GM19099 (cell line): ENCODE measurements around the gene SMARCA4.

Experiments
- POLR2A ChIP-seq: IDR thresholded peaks from 3 replicates; pipeline ENCODE4 v1.6.1; 2011; ENCODE audit warnings: low read depth; ENCODE audit not compliant: insufficient read length; ENCODE audit errors: extremely low read depth

The SMARCA4 gene

DNA sequence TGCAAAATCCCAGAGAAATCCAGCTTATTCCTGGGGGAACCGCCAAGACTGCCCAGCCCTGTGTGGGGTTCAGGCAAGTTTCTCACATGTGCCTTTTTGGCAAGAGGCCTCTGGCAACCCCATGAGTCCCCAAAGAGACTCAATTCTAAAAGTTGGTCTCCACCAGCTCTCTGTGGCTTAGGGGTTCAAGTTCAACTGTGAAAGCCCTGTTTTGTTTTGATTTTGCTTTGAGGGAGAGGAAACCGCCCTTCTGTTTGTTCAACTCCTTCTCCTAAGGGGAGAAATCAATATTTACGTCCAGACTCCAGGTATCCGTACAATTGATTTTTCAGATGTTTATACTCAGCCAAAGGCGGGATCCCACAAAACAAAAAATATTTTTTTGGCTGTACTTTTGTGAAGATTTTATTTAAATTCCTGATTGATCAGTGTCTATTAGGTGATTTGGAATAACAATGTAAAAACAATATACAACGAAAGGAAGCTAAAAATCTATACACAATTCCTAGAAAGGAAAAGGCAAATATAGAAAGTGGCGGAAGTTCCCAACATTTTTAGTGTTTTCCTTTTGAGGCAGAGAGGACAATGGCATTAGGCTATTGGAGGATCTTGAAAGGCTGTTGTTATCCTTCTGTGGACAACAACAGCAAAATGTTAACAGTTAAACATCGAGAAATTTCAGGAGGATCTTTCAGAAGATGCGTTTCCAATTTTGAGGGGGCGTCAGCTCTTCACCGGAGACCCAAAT lies 127.8 kb downstream of the SMARCA4 start:
- no peak for TF ChIP-seq POLR2A

- peak; percentile 96 for TF ChIP-seq POLR2A
Observed at GRCh38 chr19:11089254-11090013, 128.6 kb downstream of the SMARCA4 start, which contains the start of gene LDLR. Gene LDLR, plus strand, starts transcription at chr19:11089463. Its CDS starts 86 bp downstream, at chr19:11089549.

GRCh38 chr19:11090264-11090996 lies 129.6 kb downstream of the SMARCA4 start:
- peak; percentile 90 for TF ChIP-seq POLR2A

DNA sequence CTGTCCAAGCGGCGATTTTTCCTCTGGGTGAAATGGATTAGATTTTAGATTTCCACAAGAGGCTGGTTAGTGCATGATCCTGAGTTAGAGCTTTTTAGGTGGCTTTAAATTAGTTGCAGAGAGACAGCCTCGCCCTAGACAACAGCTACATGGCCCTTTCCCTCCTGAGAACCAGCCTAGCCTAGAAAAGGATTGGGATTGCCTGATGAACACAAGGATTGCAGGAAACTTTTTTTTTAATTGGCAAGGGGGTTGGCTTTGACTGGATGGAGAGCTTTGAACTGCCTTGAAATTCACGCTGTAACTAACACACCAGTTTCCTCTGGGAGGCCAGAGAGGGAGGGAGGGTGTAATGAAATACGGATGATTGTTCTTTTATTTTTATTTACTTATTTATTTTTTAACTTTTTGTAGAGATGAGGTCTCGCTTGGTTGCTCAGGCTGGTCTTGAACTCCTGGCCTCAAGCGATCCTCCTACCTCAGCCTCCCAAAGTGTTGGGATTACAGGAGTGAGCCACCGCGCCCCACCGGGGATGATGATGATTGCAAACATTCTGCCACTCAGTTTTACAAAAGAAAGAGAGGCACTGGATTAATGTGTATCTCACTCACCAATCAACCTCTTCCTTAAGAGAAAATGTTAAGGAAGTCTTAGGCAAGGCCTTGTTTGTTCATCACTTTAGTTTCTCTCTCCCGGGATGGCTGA lies 130.3 kb downstream of the SMARCA4 start:
- no peak for TF ChIP-seq POLR2A

DNA sequence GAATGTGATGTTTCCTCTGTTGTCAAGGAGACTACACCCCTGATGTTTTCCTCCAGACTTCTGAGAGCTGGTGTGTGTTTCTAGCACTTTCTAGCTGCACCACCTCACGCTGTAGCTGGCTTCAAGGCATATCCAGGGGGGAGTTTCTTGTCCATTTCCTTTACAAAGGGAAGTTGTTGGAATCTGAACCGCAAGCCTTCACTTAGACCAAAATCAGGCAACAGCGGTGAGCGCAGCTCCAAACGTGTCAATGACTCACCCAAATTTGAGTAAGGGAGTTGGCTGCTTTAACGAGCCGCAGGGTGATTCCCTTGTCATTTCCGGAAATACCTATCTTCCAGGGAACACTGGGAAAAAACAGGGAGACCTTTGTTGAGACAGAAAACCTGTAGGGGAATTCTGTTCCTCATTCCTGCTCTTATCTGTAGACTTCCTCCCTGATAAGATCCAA lies 130.9 kb downstream of the SMARCA4 start:
- TF ChIP-seq POLR2A: no peak

- TF ChIP-seq POLR2A: no peak
Observed at GRCh38 chr19:11092181-11092538, 131.3 kb downstream of the SMARCA4 start.

GRCh38 chr19:11093689-11094238 lies 132.9 kb downstream of the SMARCA4 start:
- no peak for TF ChIP-seq POLR2A

- TF ChIP-seq POLR2A: no peak
Observed at GRCh38 chr19:11094520-11094894, 133.7 kb downstream of the SMARCA4 start.

GRCh38 chr19:11096210-11096841 lies 135.5 kb downstream of the SMARCA4 start:
- no peak for TF ChIP-seq POLR2A

- TF ChIP-seq POLR2A: no peak
Observed at GRCh38 chr19:11098327-11098726, 137.5 kb downstream of the SMARCA4 start.

DNA sequence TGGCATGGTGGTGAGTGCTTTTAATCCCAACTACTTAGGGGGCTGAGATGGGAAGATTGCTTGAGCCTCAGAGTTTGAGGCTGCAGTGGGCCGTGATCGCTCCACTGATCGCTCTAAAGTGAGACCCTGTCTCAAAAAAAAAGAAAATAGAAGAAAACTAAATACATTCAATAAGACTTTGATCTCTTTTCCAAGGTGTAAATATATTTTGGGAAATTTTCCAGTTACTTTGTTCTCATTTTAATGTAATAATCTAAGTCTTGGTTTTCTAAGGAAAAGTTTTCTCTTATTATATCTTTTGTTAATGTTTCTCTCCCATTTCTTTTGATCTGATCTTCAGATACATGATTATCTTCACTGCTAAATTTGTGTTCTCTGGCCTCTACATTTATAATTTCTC lies 138.0 kb downstream of the SMARCA4 start:
- TF ChIP-seq POLR2A: no peak

- no peak for TF ChIP-seq POLR2A
Observed at GRCh38 chr19:11100049-11100448, 139.2 kb downstream of the SMARCA4 start.

GRCh38 chr19:11101057-11101456 lies 140.2 kb downstream of the SMARCA4 start:
- no peak for TF ChIP-seq POLR2A

- TF ChIP-seq POLR2A: no peak
Observed at GRCh38 chr19:11102944-11103343, 142.1 kb downstream of the SMARCA4 start.

DNA sequence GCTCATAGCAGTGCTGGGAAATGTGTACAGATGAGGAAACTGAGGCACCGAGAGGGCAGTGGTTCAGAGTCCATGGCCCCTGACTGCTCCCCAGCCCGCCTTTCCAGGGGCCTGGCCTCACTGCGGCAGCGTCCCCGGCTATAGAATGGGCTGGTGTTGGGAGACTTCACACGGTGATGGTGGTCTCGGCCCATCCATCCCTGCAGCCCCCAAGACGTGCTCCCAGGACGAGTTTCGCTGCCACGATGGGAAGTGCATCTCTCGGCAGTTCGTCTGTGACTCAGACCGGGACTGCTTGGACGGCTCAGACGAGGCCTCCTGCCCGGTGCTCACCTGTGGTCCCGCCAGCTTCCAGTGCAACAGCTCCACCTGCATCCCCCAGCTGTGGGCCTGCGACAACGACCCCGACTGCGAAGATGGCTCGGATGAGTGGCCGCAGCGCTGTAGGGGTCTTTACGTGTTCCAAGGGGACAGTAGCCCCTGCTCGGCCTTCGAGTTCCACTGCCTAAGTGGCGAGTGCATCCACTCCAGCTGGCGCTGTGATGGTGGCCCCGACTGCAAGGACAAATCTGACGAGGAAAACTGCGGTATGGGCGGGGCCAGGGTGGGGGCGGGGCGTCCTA lies 144.3 kb downstream of the SMARCA4 start:
- TF ChIP-seq POLR2A: no peak
